Measurements from ENCODE around the gene ZNF428.

- TF ChIP-seq CTCF (IDR thresholded peaks at IDR 0.05) (no peak), EZH2 (IDR thresholded peaks at IDR 0.05) (no peak)
These were observed 58.7 kb downstream of the ZNF428 start for GRCh38 chr19:43560687-43561086.

All from neural progenitor cell (in vitro differentiated cells).